Measurements from ENCODE around the gene PCNX3.

The PCNX3 gene

GRCh38 chr11:65617990-65618751 lies 2.6 kb downstream of the PCNX3 start:
- H3K4me1 ChIP-seq (ENCODE audit: control insufficient read depth, insufficient read depth, low read length) = no peaks in the 10 kb centered on the region
- no peaks in the 10 kb centered on the region for H3K9me3 ChIP-seq (ENCODE audit: control insufficient read depth, insufficient read depth, low read length)
- peaks cover 40% of the 10 kb centered on the region for H3K36me3 ChIP-seq (ENCODE audit: control insufficient read depth, insufficient read depth, low read length)
- no peak overlapping the region for H3K4me3 ChIP-seq (ENCODE audit: low read depth, low read length)
- H3K27me3 ChIP-seq (ENCODE audit: control insufficient read depth, insufficient read depth, low read length) = no peaks in the 10 kb centered on the region
- H3K9ac ChIP-seq (ENCODE audit: low read depth, low read length) = no peak overlapping the region

GRCh38 chr11:65618763-65619162 lies 3.2 kb downstream of the PCNX3 start:
- no peaks in the 10 kb centered on the region for H3K4me1 ChIP-seq (ENCODE audit: control insufficient read depth, insufficient read depth, low read length)
- no peaks in the 10 kb centered on the region for H3K9me3 ChIP-seq (ENCODE audit: control insufficient read depth, insufficient read depth, low read length)
- peaks cover 46% of the 10 kb centered on the region for H3K36me3 ChIP-seq (ENCODE audit: control insufficient read depth, insufficient read depth, low read length)
- H3K9ac ChIP-seq (ENCODE audit: low read depth, low read length) = no peak overlapping the region
- H3K4me3 ChIP-seq (ENCODE audit: low read depth, low read length) = no peak overlapping the region
- no peaks in the 10 kb centered on the region for H3K27me3 ChIP-seq (ENCODE audit: control insufficient read depth, insufficient read depth, low read length)

- peaks cover 52% of the 10 kb centered on the region for H3K36me3 ChIP-seq (ENCODE audit: control insufficient read depth, insufficient read depth, low read length)
Observed at GRCh38 chr11:65619281-65619928, 3.8 kb downstream of the PCNX3 start.

GRCh38 chr11:65620666-65621065 lies 5.1 kb downstream of the PCNX3 start:
- Histone ChIP-seq H3K9me3 (ENCODE audit: control insufficient read depth, insufficient read depth, low read length) (no peaks in the 10 kb centered on the region), H3K36me3 (ENCODE audit: control insufficient read depth, insufficient read depth, low read length) (peaks cover 58% of the 10 kb centered on the region), H3K9ac (ENCODE audit: low read depth, low read length) (no peak overlapping the region), H3K4me3 (ENCODE audit: low read depth, low read length) (no peak overlapping the region), H3K4me1 (ENCODE audit: control insufficient read depth, insufficient read depth, low read length) (no peaks in the 10 kb centered on the region), H3K27me3 (ENCODE audit: control insufficient read depth, insufficient read depth, low read length) (no peaks in the 10 kb centered on the region)

More at GRCh38 chr11:65619281-65619928, 3.8 kb downstream of the PCNX3 start:
- no peaks in the 10 kb centered on the region for H3K27me3 ChIP-seq (ENCODE audit: control insufficient read depth, insufficient read depth, low read length)
- H3K4me1 ChIP-seq (ENCODE audit: control insufficient read depth, insufficient read depth, low read length) = no peaks in the 10 kb centered on the region
- H3K9ac ChIP-seq (ENCODE audit: low read depth, low read length) = no peak overlapping the region
- no peak overlapping the region for H3K4me3 ChIP-seq (ENCODE audit: low read depth, low read length)
- no peaks in the 10 kb centered on the region for H3K9me3 ChIP-seq (ENCODE audit: control insufficient read depth, insufficient read depth, low read length)

GRCh38 chr11:65621460-65621859 lies 5.9 kb downstream of the PCNX3 start:
- H3K4me3 ChIP-seq (ENCODE audit: low read depth, low read length) = no peak overlapping the region
- no peaks in the 10 kb centered on the region for H3K4me1 ChIP-seq (ENCODE audit: control insufficient read depth, insufficient read depth, low read length)
- H3K9me3 ChIP-seq (ENCODE audit: control insufficient read depth, insufficient read depth, low read length) = no peaks in the 10 kb centered on the region
- H3K36me3 ChIP-seq (ENCODE audit: control insufficient read depth, insufficient read depth, low read length) = peaks cover 66% of the 10 kb centered on the region
- H3K27me3 ChIP-seq (ENCODE audit: control insufficient read depth, insufficient read depth, low read length) = no peaks in the 10 kb centered on the region
- no peak overlapping the region for H3K9ac ChIP-seq (ENCODE audit: low read depth, low read length)

- no peak overlapping the region for H3K4me3 ChIP-seq (ENCODE audit: low read depth, low read length)
- peaks cover 72% of the 10 kb centered on the region for H3K36me3 ChIP-seq (ENCODE audit: control insufficient read depth, insufficient read depth, low read length)
- H3K27me3 ChIP-seq (ENCODE audit: control insufficient read depth, insufficient read depth, low read length) = no peaks in the 10 kb centered on the region
- no peak overlapping the region for H3K9ac ChIP-seq (ENCODE audit: low read depth, low read length)
- no peaks in the 10 kb centered on the region for H3K9me3 ChIP-seq (ENCODE audit: control insufficient read depth, insufficient read depth, low read length)
- H3K4me1 ChIP-seq (ENCODE audit: control insufficient read depth, insufficient read depth, low read length) = no peaks in the 10 kb centered on the region
Observed at GRCh38 chr11:65622011-65622410, 6.4 kb downstream of the PCNX3 start.

- no peak overlapping the region for H3K4me3 ChIP-seq (ENCODE audit: low read depth, low read length)
- H3K9ac ChIP-seq (ENCODE audit: low read depth, low read length) = no peak overlapping the region
Observed at GRCh38 chr11:65623177-65623576, 7.6 kb downstream of the PCNX3 start.

GRCh38 chr11:65623852-65624616 lies 8.5 kb downstream of the PCNX3 start:
- Histone ChIP-seq H3K36me3 (ENCODE audit: control insufficient read depth, insufficient read depth, low read length) (peaks cover 73% of the 10 kb centered on the region), H3K9ac (ENCODE audit: low read depth, low read length) (no peak overlapping the region), H3K4me1 (ENCODE audit: control insufficient read depth, insufficient read depth, low read length) (no peaks in the 10 kb centered on the region), H3K27me3 (ENCODE audit: control insufficient read depth, insufficient read depth, low read length) (no peaks in the 10 kb centered on the region), H3K4me3 (ENCODE audit: low read depth, low read length) (no peak overlapping the region), H3K9me3 (ENCODE audit: control insufficient read depth, insufficient read depth, low read length) (no peaks in the 10 kb centered on the region)

More at GRCh38 chr11:65623177-65623576, 7.6 kb downstream of the PCNX3 start:
- H3K9me3 ChIP-seq (ENCODE audit: control insufficient read depth, insufficient read depth, low read length) = no peaks in the 10 kb centered on the region
- no peaks in the 10 kb centered on the region for H3K27me3 ChIP-seq (ENCODE audit: control insufficient read depth, insufficient read depth, low read length)
- H3K4me1 ChIP-seq (ENCODE audit: control insufficient read depth, insufficient read depth, low read length) = no peaks in the 10 kb centered on the region
- peaks cover 75% of the 10 kb centered on the region for H3K36me3 ChIP-seq (ENCODE audit: control insufficient read depth, insufficient read depth, low read length)

- peaks cover 76% of the 10 kb centered on the region for H3K36me3 ChIP-seq (ENCODE audit: control insufficient read depth, insufficient read depth, low read length)
Observed at GRCh38 chr11:65624931-65625627, 9.5 kb downstream of the PCNX3 start.

GRCh38 chr11:65625628-65626342 lies 10.2 kb downstream of the PCNX3 start:
- H3K9me3 ChIP-seq (ENCODE audit: control insufficient read depth, insufficient read depth, low read length) = no peaks in the 10 kb centered on the region
- H3K4me3 ChIP-seq (ENCODE audit: low read depth, low read length) = no peak overlapping the region
- no peaks in the 10 kb centered on the region for H3K4me1 ChIP-seq (ENCODE audit: control insufficient read depth, insufficient read depth, low read length)
- H3K9ac ChIP-seq (ENCODE audit: low read depth, low read length) = no peak overlapping the region
- H3K36me3 ChIP-seq (ENCODE audit: control insufficient read depth, insufficient read depth, low read length) = peaks cover 77% of the 10 kb centered on the region
- H3K27me3 ChIP-seq (ENCODE audit: control insufficient read depth, insufficient read depth, low read length) = no peaks in the 10 kb centered on the region

More at GRCh38 chr11:65624931-65625627, 9.5 kb downstream of the PCNX3 start:
- no peak overlapping the region for H3K4me3 ChIP-seq (ENCODE audit: low read depth, low read length)
- H3K27me3 ChIP-seq (ENCODE audit: control insufficient read depth, insufficient read depth, low read length) = no peaks in the 10 kb centered on the region
- no peak overlapping the region for H3K9ac ChIP-seq (ENCODE audit: low read depth, low read length)
- H3K9me3 ChIP-seq (ENCODE audit: control insufficient read depth, insufficient read depth, low read length) = no peaks in the 10 kb centered on the region
- H3K4me1 ChIP-seq (ENCODE audit: control insufficient read depth, insufficient read depth, low read length) = no peaks in the 10 kb centered on the region

GRCh38 chr11:65627202-65627601 lies 11.6 kb downstream of the PCNX3 start:
- Histone ChIP-seq H3K9me3 (ENCODE audit: control insufficient read depth, insufficient read depth, low read length) (no peaks in the 10 kb centered on the region), H3K4me3 (ENCODE audit: low read depth, low read length) (no peak overlapping the region), H3K27me3 (ENCODE audit: control insufficient read depth, insufficient read depth, low read length) (no peaks in the 10 kb centered on the region), H3K9ac (ENCODE audit: low read depth, low read length) (no peak overlapping the region), H3K36me3 (ENCODE audit: control insufficient read depth, insufficient read depth, low read length) (peaks cover 73% of the 10 kb centered on the region), H3K4me1 (ENCODE audit: control insufficient read depth, insufficient read depth, low read length) (no peaks in the 10 kb centered on the region)

All from iPS-15b (cell line).